HG03520 (cell line): ENCODE data around the gene PHLPP1.
"Not testable (repeated sequence)": the region's sequence is repeated elsewhere in the genome, so short reads cannot be mapped to it uniquely, and the experiment has no call there.

Source experiments
- ATAC-seq: cut with Tn5 transposase; IDR thresholded peaks from one replicate; pipeline ENCODE4 v1.9.1; 2021; ENCODE audit warnings: mild to moderate bottlenecking, moderate library complexity; ENCODE audit not compliant: unreplicated experiment

PHLPP1 gene

DNA sequence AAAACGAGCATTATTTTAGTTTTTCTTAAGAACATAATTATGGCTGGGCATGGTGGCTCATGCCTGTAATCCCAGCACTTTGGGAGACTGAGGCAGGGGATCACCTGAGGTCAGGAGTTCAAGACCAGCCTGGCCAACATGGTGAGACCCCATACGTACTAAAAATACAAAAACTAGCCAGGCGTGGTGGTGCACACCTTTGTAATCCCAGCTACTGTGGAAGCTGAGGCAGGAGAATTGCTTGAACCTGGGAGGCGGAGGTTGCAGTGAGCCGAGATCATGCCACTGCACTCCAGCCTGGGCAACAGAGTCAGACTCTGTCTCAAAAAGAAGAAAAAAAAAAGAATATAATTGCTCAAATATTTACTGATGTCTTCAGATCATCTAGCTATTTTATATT is 25.3 kb downstream of the PHLPP1 start:
- ATAC-seq, result not testable (repeated sequence)

DNA sequence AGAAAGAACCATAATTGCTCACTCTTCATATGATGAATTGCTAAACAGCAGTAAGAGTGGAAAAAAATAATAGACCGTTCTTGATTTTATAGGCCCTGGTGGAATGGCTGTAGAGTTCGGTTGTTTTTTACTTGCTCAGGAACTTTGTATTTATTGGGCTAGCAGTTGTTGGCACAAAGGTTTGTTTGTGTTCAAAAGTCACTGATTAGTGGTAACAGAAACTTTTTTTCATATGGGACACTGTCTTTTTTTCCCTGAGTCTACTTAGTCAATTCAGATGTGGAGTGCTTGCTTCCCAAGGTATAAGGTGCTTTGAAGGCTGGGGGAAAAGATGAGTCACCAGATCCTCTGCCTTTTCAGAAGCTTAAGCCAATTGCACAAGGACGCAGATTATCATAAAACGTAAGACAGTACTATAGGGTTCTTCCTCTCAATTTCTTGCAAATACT is 25.8 kb downstream of the PHLPP1 start:
- ATAC-seq, result no peak

DNA sequence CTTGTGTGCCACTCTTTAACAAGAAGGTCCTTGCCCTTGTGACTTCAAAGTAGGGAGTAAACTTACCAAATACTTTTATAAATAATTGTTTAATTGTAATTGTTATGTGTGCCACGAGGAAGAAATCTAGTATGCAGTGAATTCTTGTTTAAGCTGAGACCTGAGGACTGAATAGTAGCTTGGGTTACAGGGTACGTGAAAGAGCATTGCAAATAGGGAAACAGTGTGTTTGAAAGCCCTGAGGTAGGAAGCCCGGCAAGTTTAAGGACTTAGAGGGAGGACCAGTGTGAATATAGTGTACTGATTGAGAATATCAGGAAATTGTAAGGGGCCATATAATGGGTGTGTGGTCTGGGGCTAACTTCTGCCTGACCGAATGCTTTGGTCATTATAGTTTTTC is 26.2 kb downstream of the PHLPP1 start:
- no peak for ATAC-seq

DNA sequence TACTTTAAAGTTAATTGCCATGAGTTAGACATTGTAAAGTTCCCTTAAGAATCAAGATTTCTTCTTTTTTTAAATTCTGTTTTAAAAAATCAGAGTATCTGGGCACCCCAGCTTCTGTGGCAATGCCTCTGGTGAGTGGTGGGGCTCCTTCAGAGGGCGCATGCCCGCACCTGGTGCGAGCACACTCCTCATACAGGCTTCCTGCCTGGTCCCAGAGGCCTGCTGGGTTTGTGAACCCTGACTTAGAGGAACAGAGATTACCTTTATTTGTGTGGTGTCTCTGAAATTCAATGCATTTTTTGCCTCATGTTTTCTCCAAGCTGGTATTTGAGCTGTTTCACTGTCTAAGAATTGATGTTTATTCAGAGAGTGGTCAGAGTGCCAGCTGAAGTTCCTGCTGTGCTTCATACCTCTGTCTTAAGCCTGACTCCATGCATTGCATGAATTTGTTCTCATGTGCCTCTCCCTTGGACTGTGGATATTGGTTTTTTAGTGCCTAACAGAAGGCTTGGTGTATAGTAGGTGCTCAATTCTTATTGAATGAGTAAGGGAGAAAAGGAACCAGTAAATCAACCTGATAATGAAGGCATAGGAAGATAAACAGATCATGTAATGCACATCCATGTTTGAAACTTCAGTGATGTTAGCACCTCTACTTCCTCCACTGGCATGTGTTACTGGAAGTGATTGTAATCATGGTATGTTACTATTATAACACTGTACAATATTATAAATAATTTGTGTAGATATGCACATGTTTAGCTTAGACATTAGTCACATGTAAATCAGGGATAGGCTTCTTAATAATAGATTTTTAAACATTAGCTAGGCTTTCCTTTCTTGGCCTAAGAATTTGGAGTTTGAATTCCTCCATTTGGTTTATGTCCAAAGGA is 29.0 kb downstream of the PHLPP1 start:
- ATAC-seq, result no peak

DNA sequence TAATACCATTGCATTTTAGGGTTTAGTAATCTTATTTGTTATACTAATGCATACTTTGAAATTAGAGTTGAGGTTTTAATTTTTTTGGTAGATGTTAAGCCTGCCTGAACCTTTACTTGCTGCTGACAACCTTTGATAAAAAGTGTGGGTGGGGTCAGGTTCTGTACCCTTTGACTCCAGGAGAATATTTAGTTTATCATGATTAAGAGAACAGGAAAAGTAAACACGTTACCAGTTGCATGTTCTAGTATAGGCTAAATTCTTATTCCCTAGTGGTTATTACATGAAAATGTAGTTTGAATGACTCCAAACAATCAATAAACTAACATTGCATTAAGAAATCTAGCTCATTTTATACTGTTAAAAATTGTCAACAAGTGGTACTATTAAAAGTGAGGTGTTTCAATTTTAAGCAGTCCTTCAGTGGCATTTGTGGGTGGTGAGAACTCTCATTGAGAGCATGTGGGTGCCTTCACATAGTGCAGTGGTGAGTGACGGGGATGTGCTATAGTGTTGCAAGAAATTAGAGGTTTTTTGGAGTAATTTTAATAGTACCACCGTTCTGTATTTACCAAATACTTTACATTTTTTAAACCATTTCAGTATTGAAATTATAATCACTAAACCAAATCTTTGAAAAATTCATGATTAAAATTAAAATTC is 29.9 kb downstream of the PHLPP1 start:
- ATAC-seq, result no peak

DNA sequence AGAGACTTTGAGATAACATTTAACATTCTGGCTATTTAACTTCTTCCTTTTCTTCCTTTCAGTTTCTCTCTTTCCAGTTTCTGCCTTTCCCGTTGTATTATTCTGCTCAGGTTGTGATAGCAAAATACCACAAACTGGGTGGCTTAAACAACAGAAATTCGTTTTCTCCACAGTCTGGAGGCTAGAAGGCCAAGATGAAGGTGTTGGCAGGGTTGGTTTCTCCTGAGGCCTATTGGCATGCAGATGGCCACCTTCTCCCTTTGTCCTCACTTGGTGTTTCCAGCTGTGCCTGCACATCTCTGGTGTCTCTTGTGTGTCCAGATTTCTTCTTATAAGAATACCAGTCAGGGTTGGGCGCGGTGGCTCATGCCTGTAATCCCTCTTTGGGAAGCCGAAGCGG is 34.0 kb downstream of the PHLPP1 start:
- ATAC-seq, result no peak

DNA sequence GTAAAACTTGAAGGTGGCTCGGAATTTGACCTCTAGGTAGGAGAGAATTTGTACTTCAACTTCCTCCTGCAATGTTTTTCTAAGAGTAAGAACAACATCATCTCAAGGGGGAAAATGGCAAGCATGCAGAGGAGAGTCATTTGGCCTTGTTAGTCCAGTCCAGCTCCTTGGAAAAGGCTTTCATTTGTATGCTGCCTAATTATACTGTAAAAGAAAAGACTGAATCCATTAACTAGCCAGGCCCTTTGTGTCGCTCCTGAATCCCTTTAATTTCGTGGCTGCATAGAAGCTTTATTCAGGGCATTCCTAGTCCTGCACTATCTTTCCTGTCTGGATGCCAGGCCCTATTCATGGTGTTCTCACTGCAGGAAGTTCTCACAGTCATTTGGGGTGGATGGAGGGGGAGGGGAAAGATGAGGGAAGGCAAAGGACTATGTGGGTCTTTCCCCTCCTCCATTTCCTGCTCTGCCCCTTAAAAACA is 36.0 kb downstream of the PHLPP1 start:
- no peak for ATAC-seq

DNA sequence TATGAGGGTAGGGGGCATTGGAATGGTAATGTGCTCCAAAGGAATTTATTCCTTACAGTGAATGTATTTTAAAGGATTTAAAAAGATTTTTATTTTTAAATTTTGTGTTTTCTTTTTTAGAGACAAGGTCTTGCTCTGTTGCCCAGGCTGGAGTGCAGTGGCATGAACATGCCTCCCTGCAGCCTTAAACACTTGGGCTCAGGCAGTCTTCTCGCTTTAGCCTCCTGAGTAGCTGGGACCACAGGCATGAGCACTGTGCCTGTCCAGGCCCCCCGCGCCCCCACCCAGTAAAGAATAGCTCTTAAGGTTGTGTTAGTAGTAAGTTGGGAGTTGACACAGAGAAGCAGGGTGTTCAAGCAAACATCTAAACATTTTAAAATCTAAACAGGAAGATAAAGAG is 36.6 kb downstream of the PHLPP1 start:
- no peak for ATAC-seq

DNA sequence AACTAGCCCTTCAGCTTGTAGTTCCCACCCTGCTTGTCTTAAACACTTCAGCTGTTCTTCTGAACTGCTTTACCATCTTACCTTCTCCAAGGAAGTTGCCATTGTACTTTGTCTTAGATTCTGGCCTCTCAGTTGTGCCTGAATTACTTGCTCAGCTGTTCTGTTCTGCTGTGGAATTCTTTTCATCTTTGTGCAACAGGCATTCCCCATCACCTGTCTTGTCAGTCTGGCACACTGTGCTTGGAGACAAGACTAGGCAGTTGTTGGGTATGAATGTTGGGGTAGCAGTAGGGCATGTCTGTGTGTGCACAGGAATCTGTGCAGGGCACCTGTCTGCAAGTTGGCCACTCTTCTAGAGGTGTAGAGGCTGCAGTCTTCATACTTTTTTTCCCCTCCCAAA is 38.7 kb downstream of the PHLPP1 start:
- ATAC-seq, result no peak

DNA sequence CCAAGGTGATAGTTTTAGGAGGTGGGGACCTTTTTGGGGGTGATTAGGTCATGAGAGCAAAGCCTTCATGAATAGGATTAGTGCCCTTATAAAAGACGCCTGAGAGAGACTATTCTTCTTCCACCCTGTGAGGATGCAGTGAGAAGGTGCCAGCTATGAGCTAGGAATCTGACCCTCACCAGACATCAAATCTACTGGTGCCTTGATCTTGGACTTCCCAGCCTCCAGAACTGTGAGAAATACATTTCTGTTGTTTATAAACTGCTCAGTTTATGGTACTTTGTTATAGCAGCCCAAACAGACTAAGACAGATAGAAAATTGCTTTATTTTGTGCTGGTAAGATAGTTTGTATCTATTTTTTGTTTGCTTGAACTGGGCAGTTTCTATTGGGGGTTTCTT is 40.1 kb downstream of the PHLPP1 start:
- ATAC-seq, result no peak

DNA sequence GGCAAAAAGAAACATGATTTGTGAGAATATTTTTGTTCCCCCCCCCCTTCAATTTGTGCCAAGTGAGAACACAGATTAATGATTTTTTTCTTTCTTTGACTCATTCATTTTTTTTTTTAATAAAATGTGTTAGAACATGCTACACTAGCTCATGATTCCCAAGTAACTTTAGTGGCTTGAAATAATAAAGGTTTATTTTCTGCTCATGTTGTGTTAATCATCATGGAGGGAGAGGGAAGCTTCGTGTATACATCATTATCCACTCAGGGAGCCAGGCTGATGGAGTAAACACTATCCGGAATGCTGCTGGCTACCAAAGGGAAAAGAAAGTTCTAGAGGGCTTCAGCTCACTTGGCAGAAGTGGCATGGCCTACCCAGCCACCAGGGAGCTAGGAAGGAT is 40.6 kb downstream of the PHLPP1 start:
- no peak for ATAC-seq

DNA sequence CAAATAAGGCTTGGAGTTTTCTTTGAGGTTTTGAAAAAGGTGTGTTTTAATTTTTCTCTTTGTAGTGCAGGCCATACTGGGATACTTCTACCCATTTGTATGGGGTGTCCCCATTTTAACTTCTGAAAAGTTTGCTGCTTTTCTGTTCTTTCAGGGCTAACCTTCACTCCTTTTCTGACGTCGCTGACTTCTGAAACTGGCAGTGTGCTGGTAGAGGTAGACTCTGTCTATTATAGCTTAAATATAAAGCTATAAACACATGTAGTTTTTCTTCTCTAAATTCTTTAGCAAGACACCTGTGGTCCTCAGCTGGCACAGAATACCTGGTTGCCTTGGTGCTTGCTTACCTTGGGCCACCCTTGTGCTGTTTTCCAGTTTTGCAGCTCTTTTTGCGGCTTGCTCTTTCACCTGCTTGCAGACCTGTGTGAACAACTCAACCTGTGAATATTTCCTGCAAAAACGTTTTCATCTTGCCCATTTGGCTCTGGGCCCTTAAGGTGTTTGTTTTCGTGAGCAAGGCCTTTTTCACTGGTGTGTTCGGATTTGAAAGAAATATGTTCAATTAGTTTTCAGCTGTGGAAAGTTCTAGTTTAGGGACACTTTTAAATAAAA is 42.2 kb downstream of the PHLPP1 start:
- no peak for ATAC-seq

DNA sequence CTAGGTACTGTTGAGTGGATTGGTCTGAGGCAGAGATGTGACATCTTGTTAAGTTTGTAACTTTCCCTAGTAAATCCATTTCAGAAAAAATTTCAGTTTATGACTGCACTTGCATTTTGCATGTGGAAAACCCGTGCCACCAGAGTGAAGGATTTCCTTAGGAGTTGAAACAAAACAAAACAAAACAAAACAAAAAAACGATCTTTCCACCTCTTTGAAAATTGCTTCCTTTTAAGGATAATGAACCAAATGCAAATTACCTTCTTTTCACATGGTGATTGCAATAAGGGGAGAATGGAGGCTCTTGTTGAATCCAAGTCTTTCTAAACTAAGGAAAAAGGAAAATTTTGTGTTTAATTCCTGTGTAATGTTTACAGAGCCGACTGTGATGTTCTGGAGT is 43.2 kb downstream of the PHLPP1 start:
- no peak for ATAC-seq

DNA sequence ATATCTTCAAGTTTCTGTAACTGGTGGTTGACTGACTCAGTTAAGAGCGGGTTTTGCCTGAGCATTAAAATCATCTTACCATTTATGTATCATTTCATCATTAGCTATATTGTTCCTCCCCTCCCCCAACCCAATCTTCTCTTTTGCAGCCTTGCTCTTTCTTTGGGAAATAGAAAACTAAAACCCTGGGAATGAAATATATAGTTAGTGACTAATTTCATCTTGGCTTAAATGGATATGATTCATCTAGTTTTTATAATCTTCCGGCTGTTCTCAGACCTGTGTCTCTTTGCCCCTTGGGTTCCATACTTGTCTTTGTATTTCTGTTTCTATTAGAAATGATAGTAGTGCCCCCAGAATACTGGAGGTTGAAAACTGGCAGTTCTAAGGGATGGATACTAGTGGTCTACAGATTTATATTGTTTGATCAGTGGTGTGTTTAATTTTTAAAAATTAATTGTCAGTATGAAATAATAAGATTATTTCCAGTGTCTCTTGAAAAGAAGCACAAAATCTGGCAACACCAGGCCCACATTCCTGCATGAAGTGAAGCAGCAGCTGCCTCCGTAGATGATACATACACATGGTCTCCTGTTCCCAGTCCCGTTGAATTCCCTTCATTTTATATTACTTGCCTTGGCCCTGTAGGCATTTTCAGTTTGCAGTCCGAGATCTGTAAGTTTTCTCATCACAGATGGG is 44.5 kb downstream of the PHLPP1 start:
- no peak for ATAC-seq

DNA sequence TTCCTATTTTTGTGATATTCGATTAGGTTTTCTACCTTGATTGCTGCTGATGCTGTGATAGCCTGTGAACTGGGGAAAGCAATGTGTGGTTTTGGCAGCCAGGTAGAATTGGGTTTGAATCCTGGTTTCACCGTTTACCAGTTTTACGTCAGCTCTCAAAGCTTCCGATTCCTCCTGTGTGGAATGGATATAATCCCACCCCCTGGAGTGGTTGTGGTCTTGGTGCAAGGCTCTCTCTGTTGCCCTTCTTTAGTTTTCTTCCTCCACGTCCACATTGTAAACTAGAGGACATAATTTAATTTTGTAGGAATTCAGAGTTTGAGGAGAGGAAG is 45.0 kb downstream of the PHLPP1 start:
- no peak for ATAC-seq

DNA sequence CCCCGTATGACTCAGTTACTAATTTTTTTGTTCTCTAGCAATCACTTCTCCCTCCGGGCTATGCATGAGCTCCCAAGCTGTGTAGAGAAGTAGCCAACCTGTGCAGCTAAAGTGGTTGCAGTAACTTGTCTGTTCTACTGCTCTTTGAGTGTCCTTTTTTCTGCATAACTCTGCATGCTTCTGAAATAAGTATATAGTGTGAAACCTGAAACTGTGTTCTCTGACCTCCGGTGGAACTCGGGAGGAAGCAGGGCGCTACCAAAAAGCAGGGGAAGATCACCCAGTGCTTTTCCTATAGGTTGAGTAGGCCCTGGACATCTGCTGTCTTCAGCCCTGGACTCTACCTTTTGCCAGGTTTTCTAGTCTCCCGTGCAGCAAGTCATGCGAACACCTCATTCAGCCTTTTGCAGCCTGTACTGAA is 47.8 kb downstream of the PHLPP1 start:
- no peak for ATAC-seq

DNA sequence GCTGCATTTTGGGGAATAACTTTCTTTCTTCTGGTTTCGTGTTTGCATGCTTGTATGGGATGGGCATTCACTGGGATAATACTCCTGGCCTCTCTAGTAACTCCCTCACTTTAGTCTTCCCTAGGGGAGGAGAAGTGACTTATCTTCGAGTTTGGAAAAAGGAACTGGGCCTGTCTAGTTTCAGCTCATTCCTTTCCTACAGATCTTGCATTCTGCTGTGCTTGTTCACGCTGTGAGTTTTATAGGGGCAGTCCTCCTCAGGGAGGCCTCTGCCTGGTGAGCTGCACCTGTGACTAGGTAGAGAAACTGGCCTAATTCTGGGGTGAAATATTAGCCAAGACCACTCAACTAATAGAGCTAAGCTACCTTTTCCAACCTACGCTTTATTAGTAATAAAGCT is 50.9 kb downstream of the PHLPP1 start:
- ATAC-seq, result no peak

DNA sequence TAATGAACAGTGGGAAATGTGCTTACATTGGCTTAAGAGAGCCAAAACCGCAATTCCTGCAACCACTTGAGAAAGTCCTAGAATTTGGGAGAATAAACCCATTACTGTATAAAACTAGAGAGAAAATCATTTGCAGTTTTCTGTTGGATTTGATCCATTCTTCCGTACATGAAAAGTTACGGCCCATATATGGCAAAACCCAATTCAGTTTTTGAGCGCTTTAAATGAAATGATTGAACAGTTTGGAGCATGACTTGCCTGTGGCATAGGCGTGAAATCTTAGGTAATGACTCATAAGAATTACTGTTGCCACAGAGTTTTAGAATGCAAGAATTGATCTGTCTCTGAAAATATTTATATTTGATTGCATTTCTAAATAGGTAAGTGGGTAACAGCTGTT is 52.0 kb downstream of the PHLPP1 start:
- no peak for ATAC-seq

DNA sequence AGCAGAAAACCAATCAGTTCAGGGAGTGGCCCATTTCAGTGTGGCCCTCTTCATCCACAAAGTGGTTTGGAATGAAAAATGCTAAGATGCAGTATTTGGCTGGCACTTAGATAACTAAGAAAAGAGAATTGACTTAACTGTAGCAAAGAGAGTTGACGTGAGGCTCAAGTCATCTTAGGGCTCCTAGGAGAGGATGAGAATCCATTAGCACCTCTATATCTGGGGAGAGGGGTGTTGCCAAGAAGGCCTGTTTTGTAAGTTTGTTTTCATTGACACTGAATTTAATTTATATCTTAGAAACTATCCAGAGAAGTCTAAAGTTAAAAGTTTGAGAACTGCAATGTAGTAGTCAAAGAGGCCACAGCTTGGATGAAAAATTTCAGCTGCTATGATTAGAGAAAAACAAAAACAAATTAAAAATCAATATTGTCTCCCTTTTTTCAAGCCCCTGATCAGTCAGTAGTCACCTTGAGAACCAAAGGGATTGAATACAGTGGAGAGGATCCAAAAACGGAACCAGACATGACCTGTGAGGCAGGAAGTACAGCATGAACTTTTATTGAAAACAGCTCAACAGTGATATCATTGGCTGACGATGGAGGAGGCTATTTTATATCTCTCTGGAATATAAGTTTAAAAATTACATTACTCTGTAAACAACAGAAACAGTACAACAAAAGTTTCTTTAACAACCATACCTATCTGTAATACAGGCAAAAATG is 52.7 kb downstream of the PHLPP1 start:
- ATAC-seq, result no peak

DNA sequence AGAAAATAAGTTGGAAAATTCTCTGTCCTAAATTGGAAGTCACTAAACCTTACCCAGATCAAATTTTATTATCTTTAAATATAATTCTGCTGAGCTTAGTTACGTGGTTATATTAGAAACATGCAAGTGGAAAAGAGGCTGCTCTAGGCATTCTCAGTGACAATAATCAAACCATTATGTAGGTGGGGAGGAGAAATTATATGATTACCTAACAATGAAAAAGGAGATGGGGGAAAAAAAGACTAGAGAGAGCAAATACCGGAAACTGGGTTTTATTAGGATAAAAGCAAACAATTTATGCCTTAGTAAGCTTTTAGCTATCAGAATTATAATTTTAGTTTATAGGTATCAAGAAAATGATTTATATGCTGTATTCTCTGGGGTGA is 53.2 kb downstream of the PHLPP1 start:
- no peak for ATAC-seq

DNA sequence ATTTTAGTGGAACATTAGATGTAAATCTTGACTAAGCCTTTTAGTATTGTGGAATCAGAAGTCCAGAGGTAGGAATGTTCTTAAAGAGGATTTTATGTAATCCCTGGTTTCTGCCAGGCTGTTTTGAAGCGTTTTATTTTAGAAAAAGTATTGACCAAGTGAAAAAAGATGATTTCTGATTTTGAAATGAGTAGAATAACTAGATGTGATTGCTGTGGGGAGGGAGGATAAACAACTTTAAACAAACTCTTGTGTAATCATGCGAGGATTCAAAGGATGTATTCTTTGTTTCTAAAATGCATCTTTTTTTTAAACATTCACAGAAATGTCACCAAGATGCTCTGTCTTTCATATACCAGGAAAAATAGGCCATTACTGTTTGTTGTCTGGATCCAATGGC is 53.9 kb downstream of the PHLPP1 start:
- ATAC-seq, result no peak
